Lower lobe of right lung (tissue), 2 donors: Measurements from ENCODE around the gene C8G. TPM values are rescaled to one million over a fixed set of nuclear protein-coding genes. Genes with fewer than 3 reads are reported as not detected.
A peak's percentile ranks its signal among the peaks of the same experiment; 100 is the strongest.

Source experiments
- ATAC-seq, 2 donors: fragments of 200-7000 bp; cut with Tn5 transposase; one replicate each; pipeline ENCODE4 v1.9.1; 2020 to 2022; ENCODE audit warnings: mild to moderate bottlenecking in 2 of 2, moderate library complexity in 2 of 2
- DNase-seq: peaks from one replicate; pipeline ENCODE4 v3.0.0-alpha.2; 2020
- H3K27ac ChIP-seq: fragments of 200-600 bp; one replicate; pipeline ENCODE4 v1.8.0; 2022
- H3K27me3 ChIP-seq: fragments of 200-600 bp; one replicate; pipeline ENCODE4 v1.8.0; 2022; ENCODE audit warnings: low read depth
- H3K36me3 ChIP-seq: fragments of 200-600 bp; one replicate; pipeline ENCODE4 v1.8.0; 2022; ENCODE audit warnings: mild to moderate bottlenecking
- H3K4me1 ChIP-seq: fragments of 200-600 bp; one replicate; pipeline ENCODE4 v1.8.0; 2022
- H3K4me3 ChIP-seq: fragments of 200-600 bp; one replicate; pipeline ENCODE4 v1.8.0; 2022; ENCODE audit warnings: mild to moderate bottlenecking
- H3K9me3 ChIP-seq: fragments of 200-600 bp; one replicate; pipeline ENCODE4 v1.8.0; 2022
- intact Hi-C: fragments of 100-400 bp; cut with DNase I; formaldehyde crosslinking; loops from one replicate; pipeline ENCODE4 v1.11.0; 2022
- total RNA-seq: library from RNA; stranded (reverse); fragmentation: NEBNext Ultra II Directional; extraction: Animal tissue kit (Norgen Biotek cat#: 25700); gene quantifications from one replicate; pipeline ENCODE4 v1.2.1, GENCODE V29; 2021
- TF ChIP-seq, protein P1 (sequence below): fragments of 200-600 bp; IDR thresholded peaks from one replicate; pipeline ENCODE4 v1.8.0; 2022; ENCODE audit warnings: antibody characterized with exemption, mild to moderate bottlenecking
- donor health status: DM: no; HTN: yes; CAD: no; lungs with severe emphysema.

The C8G gene
- total RNA-seq, 1 donor from 2014 or later = 2.2 TPM

DNA sequence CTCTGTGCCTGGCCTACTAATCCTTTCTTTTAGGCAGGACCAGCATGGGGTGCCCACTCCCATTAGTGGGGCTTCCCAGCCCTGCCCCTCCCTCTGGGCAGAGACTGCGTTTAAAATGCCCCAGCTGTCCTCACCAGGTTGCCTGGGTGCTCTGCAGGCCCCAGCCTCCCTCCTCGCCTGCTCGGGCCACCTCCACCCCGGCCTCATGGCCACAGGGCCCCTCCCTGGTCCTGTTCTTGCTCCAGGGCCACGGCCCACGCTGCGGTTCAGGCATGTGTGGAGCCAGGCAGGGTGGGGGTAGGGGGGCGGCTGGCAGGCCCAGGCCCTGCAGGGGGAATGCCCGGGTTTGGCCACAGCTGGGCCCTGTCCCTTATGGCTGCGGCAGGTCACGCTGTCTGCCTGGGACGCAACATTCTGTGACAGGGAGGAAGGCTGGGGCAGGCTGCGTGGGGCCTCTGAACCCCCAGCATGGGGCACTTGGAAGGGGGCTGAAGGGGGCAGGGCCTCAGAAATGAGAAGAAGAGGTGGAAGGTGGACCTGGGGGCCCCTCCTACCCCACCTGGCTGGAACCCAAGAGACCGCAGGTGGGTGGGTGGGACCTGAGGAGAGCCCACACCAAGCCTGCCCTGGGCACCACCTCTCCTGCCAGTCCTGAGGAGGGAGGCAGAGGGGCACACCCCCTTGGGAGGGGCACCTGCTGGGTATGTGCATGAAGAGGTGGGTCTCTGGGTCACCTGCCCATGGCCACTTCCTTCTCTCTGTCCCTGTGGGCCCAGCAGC is 6.7 kb downstream of the C8G start, which contains the start of gene LCN12:
Gene LCN12, plus strand, starts transcription at position 733 of the 780 bp plus-strand sequence. CDS start 55 bp downstream, outside the sequence.
- H3K4me3 ChIP-seq = no peak within 1 kb of the TSS
- peak; percentile 47 for DNase-seq
- TF ChIP-seq, protein P1, sequence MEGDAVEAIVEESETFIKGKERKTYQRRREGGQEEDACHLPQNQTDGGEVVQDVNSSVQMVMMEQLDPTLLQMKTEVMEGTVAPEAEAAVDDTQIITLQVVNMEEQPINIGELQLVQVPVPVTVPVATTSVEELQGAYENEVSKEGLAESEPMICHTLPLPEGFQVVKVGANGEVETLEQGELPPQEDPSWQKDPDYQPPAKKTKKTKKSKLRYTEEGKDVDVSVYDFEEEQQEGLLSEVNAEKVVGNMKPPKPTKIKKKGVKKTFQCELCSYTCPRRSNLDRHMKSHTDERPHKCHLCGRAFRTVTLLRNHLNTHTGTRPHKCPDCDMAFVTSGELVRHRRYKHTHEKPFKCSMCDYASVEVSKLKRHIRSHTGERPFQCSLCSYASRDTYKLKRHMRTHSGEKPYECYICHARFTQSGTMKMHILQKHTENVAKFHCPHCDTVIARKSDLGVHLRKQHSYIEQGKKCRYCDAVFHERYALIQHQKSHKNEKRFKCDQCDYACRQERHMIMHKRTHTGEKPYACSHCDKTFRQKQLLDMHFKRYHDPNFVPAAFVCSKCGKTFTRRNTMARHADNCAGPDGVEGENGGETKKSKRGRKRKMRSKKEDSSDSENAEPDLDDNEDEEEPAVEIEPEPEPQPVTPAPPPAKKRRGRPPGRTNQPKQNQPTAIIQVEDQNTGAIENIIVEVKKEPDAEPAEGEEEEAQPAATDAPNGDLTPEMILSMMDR = no peak
- no peaks in the 10 kb centered on the region for H3K9me3 ChIP-seq
- no peak within 1 kb of the TSS for H3K27ac ChIP-seq
- peaks cover 36% of the 10 kb centered on the region for H3K4me1 ChIP-seq
- intact Hi-C loops = no loop called here
- H3K27me3 ChIP-seq = no peaks in the 10 kb centered on the region
- H3K36me3 ChIP-seq = no peaks in the 10 kb centered on the region
- no peak for ATAC-seq

DNA sequence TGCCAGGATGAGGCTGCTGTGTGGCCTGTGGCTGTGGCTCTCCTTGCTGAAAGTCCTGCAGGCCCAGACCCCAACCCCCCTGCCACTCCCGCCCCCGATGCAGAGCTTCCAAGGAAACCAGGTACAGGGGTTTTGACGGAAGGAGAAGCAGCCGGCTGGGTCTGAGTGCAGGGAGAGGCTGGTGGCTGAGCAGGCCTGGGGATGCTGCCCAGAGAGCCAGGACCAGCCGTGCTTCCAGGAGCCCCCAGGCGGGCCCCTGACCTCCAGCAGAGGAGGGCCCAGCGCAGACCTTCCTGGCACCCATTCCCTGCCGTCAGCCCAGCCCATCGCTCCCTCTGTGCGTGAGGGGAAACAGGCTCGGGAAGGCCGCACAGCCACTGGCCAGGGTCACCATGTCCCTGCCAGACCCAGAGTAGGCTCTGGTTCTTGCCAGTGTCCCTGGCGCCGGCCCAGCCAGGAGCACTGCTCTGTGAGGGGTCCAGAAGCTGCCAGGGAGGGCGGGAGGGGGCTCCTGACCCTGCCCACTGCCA is 7.3 kb downstream of the C8G start:
- no peaks in the 10 kb centered on the region for H3K9me3 ChIP-seq
- intact Hi-C loops = no loop called here
- no peak overlapping the region for H3K4me3 ChIP-seq
- DNase-seq (peak; percentile 39), ATAC-seq (no peak)
- H3K27ac ChIP-seq = no peak overlapping the region
- H3K36me3 ChIP-seq = no peaks in the 10 kb centered on the region
- TF ChIP-seq, protein P1 = no peak
- peaks cover 30% of the 10 kb centered on the region for H3K4me1 ChIP-seq
- H3K27me3 ChIP-seq = no peaks in the 10 kb centered on the region

DNA sequence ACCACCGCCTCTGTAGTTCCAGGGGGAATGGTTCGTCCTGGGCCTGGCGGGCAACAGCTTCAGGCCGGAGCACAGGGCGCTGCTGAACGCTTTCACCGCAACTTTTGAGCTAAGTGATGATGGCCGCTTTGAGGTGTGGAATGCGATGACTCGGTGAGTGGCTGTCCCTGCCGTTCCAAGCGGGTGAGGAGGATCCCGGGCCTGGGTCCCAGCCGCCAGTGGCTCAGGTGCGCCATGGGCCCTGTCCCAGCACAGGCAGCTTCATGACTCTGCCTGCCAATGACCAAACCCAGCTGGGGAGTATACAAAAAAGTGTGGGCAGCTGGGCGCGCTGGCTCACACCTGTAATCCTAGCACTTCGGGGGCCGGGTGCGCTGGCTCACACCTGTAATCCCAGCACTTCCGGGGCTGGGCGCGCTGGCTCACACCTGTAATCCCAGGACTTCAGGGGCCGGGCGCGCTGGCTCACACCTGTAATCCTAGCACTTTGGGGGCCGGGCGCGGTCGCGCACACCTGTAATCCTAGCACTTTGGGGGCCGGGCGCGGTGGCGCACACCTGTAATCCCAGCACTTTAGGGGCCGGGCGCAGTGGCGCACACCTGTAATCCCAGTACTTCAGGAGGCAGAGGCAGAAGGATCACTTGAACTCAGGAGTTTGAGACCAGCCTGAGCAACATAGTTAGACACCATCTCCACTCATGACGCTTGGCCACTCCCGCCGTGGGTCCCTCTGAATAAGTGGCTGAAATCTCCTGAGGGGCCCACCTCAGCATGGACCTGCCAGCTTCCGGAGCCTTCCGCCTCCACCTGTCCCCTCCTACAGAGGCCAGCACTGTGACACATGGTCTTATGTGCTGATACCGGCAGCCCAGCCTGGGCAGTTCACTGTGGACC is 8.1 kb downstream of the C8G start:
- peak; percentile 35 for DNase-seq

DNA sequence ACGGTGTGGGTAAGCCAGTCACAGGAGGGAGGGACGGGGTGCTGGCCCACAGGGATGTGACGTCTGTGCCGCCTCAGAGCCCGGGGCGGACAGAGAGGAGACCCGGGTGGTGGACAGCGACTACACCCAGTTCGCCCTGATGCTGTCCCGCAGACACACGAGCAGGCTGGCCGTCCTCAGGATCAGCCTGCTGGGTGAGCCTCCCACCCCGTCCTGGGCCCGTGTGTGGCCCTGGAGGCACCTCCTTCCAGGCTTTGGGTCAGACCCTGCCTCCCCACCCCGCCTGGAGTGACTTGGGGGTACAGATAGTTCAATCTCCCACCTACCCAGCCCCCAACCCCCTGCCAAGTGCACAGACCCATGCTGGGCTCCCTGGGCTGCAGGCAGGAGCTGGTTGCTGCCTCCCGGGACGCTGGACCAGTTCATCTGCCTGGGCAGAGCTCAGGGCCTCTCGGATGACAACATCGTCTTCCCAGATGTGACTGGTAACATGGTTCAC is 8.8 kb downstream of the C8G start:
- Histone ChIP-seq H3K9me3 (no peaks in the 10 kb centered on the region), H3K4me1 (peaks cover 15% of the 10 kb centered on the region), H3K36me3 (no peaks in the 10 kb centered on the region), H3K27ac (no peak overlapping the region), H3K4me3 (no peak overlapping the region), H3K27me3 (no peaks in the 10 kb centered on the region)
- DNase-seq = peak; percentile 47
- ATAC-seq = no peak
- intact Hi-C loops = no loop called here
- TF ChIP-seq, protein P1 = no peak

More for the DNA sequence above, 8.1 kb downstream of the C8G start:
- Histone ChIP-seq H3K4me1 (peaks cover 22% of the 10 kb centered on the region), H3K4me3 (no peak overlapping the region), H3K9me3 (no peaks in the 10 kb centered on the region), H3K27me3 (no peaks in the 10 kb centered on the region), H3K36me3 (no peaks in the 10 kb centered on the region), H3K27ac (no peak overlapping the region)
- intact Hi-C loops = no loop called here
- ATAC-seq = no peak
- TF ChIP-seq, protein P1 = no peak
